ENCODE measurements around the gene ADAMTS2.

DNA sequence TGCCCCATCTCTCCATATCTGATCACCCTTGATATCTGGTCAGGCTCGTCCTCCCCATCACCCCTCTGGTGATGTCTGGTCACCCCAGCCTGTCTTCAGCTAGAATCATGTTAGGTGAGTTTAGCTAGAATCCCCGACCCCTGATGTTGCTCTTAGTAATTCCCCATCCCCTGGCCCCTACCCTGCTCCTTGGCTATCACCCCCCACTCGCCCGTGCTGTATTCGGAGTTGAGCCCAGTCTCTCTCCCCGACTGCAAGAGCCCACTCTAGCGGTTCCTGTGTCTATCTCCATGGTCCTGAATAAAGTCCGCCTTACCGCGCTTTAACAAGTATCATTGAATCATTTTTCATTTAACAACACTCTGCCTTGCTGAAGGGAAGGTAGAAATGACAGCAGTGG is 33.7 kb downstream of the ADAMTS2 start:
- TF ChIP-seq, protein P1, sequence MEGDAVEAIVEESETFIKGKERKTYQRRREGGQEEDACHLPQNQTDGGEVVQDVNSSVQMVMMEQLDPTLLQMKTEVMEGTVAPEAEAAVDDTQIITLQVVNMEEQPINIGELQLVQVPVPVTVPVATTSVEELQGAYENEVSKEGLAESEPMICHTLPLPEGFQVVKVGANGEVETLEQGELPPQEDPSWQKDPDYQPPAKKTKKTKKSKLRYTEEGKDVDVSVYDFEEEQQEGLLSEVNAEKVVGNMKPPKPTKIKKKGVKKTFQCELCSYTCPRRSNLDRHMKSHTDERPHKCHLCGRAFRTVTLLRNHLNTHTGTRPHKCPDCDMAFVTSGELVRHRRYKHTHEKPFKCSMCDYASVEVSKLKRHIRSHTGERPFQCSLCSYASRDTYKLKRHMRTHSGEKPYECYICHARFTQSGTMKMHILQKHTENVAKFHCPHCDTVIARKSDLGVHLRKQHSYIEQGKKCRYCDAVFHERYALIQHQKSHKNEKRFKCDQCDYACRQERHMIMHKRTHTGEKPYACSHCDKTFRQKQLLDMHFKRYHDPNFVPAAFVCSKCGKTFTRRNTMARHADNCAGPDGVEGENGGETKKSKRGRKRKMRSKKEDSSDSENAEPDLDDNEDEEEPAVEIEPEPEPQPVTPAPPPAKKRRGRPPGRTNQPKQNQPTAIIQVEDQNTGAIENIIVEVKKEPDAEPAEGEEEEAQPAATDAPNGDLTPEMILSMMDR (IDR thresholded peaks at IDR 0.05; ENCODE audit: borderline replicate concordance, extremely low read depth, low read length, poor library complexity, severe bottlenecking): no peak
- no peak for TF ChIP-seq EZH2 (IDR thresholded peaks at IDR 0.05; ENCODE audit: borderline replicate concordance, low read depth, low read length, severe bottlenecking)

Measured in DND-41 (cell line).